WI38 (cell line): ENCODE results near the gene TELO2.

ENCODE experiments used
- H3K4me3 ChIP-seq: 2 replicates; pipeline ENCODE4 v1.5.1; 2011; ENCODE audit warnings: low read depth, mild to moderate bottlenecking, control low read depth, low read length
- TF ChIP-seq, protein P1 (sequence below): IDR thresholded peaks from 2 replicates; pipeline ENCODE4 v1.5.1; 2012; ENCODE audit warnings: low read depth, mild to moderate bottlenecking, control low read depth, low read length

The TELO2 gene

GRCh38 chr16:1492923-1493745 lies at the start of gene TELO2:
Gene TELO2 (plus strand): TSS chr16:1493360. CDS start chr16:1494282, 922 bp downstream.
- H3K4me3 ChIP-seq: peak within 1 kb of the TSS; percentile 86
- TF ChIP-seq, protein P1, sequence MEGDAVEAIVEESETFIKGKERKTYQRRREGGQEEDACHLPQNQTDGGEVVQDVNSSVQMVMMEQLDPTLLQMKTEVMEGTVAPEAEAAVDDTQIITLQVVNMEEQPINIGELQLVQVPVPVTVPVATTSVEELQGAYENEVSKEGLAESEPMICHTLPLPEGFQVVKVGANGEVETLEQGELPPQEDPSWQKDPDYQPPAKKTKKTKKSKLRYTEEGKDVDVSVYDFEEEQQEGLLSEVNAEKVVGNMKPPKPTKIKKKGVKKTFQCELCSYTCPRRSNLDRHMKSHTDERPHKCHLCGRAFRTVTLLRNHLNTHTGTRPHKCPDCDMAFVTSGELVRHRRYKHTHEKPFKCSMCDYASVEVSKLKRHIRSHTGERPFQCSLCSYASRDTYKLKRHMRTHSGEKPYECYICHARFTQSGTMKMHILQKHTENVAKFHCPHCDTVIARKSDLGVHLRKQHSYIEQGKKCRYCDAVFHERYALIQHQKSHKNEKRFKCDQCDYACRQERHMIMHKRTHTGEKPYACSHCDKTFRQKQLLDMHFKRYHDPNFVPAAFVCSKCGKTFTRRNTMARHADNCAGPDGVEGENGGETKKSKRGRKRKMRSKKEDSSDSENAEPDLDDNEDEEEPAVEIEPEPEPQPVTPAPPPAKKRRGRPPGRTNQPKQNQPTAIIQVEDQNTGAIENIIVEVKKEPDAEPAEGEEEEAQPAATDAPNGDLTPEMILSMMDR: no peak

- TF ChIP-seq, protein P1: no peak
- no peak overlapping the region for H3K4me3 ChIP-seq
Observed at GRCh38 chr16:1443403-1443973, 49.7 kb upstream of the TELO2 start.

GRCh38 chr16:1443980-1444729 lies 49.0 kb upstream of the TELO2 start, which contains the start of gene CCDC154:
Gene CCDC154 (minus strand): TSS chr16:1444556. CDS start chr16:1444322, 234 bp downstream.
- TF ChIP-seq, protein P1: no peak
- H3K4me3 ChIP-seq: no peak within 1 kb of the TSS

DNA sequence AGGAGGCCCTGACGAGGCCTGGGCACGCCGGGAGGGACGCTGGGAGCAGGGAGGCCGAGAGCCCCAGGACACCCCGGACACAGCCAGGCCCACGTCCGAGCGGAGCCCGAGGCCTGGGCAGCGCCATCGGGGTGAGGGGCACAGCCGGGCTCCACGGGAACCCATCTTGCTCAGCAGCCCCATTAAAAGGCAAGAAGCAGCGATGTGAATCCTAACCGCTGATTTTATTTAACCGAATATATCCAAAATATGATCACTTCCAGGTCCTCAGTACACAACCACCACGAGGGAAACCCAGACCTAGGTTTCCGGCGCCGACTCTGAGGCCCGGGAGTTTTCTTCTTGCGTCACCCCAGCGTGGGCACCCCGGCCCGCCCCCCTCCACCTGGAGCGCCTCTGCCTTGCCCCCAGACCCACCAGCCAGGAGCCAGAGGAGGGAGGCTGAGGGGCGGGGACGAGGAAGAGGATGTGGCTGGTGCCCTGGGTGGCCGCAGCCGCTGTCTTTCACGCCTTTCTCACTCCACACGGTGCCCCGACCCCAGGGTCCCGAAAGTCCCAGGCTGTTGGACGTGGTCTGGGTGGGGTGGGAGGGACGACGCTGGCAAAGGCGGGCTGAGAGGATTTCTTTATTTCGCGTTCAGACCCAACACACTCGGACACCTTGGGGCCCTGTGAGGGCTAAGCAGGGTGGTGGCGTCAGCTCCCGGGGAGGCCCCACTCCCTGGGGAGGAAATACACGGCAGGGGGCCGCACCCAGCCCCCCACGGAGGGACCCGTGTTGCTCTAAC lies 48.2 kb upstream of the TELO2 start:
- no peak overlapping the region for H3K4me3 ChIP-seq

GRCh38 chr16:1445518-1446203 lies 47.5 kb upstream of the TELO2 start:
- no peak overlapping the region for H3K4me3 ChIP-seq
- TF ChIP-seq, protein P1: no peak

More for the DNA sequence above, 48.2 kb upstream of the TELO2 start:
- TF ChIP-seq, protein P1: no peak

DNA sequence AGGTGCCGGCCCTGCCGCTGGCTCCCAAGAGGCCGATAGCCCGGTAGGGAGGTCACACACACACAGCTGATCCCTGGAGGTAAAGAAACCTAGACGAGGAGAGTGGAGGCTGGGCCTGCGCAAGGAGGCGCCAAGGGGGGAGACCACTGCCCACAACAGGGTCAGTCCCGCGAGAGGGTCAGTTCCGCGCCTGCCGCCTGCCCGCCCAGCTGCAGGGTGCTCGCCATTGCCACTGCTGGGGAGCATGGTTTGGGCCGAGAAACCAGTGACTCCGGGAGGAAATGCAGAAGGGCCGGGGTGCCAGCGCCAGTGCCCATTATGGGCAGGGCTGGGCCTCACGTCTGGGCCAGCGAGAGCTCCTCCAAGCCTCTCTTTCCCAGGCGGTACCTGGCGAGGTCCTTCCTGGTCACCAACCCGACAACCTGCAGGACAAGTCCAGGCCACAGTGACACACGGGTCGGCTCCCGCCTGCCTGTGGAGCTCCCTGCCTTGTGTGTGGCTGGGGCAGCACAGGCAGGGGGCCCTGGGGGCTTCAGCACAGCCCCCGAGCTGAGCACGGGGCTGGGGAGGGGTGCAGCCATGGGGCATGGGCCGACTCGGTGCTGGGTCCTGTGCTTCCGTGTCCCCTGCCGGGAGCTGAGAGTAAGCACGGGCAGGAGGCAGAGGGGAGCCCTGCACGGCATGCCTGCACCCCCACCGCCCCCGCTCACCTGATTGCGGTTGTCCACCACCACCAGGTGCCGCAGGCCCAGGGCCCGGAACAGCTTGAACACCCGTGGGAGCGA lies 46.7 kb upstream of the TELO2 start:
- no peak overlapping the region for H3K4me3 ChIP-seq
- TF ChIP-seq, protein P1: no peak
